Sigmoid colon (tissue), 4 donors: ENCODE results near the gene SYNJ1.

Source experiments
- CTCF ChIP-seq, 4 experiments: fragments of 450-650 bp in 3 of 4; fragments of 200-600 bp in 1 of 4; IDR thresholded peaks; one replicate each; pipeline ENCODE4 v1.5.1; 2016 to 2019; ENCODE audit warnings: antibody characterized with exemption in 4 of 4, mild to moderate bottlenecking in 3 of 4, moderate library complexity in 2 of 4
- EP300 ChIP-seq, 4 donors: sonication (generic); formaldehyde crosslinking; IDR thresholded peaks; one replicate each; pipeline ENCODE4 v1.6.1; 2017; ENCODE audit warnings: antibody characterized with exemption in 4 of 4
- POLR2AphosphoS5 ChIP-seq, 4 donors: sonication (generic); formaldehyde crosslinking; IDR thresholded peaks; one replicate each; pipeline ENCODE4 v1.6.1; 2017; ENCODE audit warnings: antibody characterized with exemption in 4 of 4

DNA sequence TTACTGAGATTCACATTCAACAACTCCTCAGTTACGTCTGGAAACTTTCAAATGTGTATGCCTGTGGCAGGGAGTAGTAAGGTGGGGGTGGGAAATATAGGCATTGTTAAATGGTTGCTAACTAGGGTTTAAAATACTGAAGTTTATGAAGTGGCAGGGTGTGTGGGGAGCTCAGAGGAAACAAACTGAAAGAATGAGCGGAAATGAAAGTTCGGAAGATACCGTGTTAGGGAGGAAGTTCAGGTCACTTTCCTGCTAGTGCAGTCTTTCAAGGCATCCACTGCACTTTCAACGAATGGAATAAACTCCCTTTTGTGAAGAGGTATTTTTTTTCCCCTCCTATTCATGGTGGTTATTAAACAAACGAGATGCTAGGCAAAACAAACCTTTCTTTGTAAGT, 19.7 kb downstream of the SYNJ1 start:
- TF ChIP-seq EP300 (IDR thresholded peaks at IDR 0.05), result no peak
- TF ChIP-seq CTCF (IDR thresholded peaks at IDR 0.05), result no peak
- TF ChIP-seq POLR2AphosphoS5 (IDR thresholded peaks at IDR 0.05), result no peak
